Head of caudate nucleus (tissue), 42 donors: ENCODE data around the gene TJP1.
"Not testable (repeated sequence)": the region's sequence is repeated elsewhere in the genome, so short reads cannot be mapped to it uniquely, and the experiment has no call there.

ENCODE experiments used
- DNase-seq, 42 donors: peaks; one replicate each; pipeline versions ENCODE4 v3.0.0 to v3.0.0-alpha.2; 2020 to 2021; ENCODE audit warnings: mixed read lengths in 7 of 42
- intact Hi-C: fragments of 100-400 bp; cut with DNase I; formaldehyde crosslinking; loops from one replicate; pipeline ENCODE4 v1.15.0; 2022

Gene TJP1

DNA sequence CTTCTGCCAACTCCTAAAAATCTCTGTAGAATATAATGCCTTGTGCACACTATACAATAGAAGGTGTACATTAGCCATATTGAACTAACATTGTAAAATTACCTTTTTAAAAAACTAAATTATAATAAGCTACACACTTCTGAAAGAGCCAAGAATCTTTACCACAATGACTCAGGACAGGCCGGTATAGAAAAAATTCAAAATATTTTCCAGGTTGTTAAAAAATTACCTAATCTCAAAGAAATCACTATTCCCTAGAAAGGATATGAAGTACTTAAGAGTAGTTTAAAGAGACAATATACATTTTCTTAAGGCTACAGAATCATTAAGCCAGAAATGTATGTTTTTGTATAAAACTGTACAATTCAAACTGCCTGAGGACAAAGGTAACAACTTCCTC is 48.5 kb downstream of the TJP1 start:
- intact Hi-C loops = no loop called here
- no peak for DNase-seq

DNA sequence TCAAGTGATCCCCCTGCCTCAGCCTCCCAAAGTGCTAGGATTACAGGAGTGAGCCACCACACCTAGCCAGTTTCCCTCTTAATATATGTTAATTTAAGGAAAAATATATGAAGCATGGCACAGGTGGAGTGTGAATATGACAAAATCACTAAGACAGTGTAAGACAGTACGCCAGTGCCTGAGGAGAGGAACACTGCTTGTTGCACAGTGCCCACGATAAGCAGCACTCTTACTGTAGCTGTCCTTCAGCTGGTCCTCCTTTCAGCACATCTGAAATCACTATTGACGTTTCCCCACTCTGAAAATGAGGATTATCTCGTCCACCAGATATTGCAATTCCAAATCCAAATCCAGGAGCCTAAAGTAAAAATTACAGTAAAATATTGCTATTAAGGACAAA is 49.3 kb downstream of the TJP1 start:
- intact Hi-C loops = no loop called here
- DNase-seq = no peak

DNA sequence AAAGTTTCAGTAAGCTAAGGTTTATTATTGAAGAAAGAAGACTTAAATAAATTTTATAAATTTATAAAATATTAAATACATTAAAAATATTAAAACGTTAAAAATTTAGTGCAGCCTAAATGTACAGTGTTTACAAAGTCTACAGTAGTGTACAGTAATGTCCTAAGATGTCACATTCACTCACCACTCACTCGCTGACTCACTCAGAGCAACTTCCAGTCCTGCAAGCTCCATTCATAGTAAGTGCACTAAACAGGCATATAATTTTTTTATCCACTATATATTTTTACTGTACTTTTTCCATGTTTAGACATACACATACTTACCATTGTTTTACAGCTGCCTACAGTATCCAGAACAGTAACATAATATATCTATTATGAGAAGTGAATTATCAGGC is 51.5 kb downstream of the TJP1 start:
- intact Hi-C loops = no loop called here
- no peak for DNase-seq

DNA sequence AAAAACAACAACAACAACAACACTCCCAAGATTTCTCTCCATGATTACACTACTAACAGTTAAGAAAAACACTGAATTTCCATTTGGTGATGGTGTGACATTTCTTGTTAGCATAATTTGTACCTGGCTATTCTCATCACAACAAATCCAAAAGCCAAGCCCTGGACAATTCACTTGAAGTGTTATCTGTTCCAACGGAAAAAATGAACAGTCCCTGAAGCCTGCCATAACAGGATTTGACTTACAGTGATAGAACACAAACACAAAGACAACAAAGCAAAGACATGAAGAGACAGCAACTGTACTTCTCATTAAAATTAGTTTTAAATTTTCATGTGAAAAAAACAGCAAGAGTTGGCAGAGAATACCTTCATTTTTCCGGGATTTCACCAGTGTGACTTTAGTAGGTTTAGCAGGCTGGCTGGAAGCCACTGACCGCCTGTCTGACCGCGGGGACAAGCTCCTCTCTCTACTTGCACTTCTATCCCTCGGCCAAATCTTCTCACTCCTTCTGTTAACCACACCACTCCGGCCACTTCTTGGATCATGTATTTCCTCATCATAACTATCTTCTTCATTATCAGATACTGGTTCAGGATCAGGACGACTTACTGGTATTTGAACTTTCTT is 56.3 kb downstream of the TJP1 start:
- intact Hi-C loops = no loop called here
- no peak for DNase-seq

DNA sequence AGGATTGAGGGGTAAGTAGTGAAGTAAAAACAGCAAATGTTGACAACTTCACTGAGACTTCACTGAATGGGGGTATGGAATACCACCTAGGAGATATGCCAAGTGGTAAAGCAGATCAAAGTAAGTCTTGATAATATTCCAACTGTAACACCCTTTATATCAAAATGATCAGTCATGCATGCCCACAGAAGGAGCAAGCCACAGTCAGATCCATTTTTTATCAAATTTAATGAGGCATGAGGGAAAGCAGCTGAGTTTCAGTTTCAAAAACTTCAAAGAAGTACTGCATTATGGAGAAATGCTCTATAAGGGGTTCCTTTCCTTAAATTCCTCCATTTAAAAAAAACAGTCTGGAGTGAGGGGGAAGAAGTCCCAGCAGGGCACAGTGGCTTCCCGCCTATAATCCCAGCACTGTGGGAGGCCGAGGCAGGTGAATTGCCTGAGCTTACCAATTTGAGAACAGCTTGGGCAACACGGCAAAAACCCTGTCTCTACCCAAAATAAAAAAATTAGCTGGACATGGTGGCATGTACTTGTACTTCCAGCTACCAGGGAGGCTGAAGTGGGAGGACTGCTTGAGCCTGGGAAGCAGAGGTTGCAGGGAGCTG is 56.9 kb downstream of the TJP1 start:
- no peak for DNase-seq
- intact Hi-C loops = no loop called here

DNA sequence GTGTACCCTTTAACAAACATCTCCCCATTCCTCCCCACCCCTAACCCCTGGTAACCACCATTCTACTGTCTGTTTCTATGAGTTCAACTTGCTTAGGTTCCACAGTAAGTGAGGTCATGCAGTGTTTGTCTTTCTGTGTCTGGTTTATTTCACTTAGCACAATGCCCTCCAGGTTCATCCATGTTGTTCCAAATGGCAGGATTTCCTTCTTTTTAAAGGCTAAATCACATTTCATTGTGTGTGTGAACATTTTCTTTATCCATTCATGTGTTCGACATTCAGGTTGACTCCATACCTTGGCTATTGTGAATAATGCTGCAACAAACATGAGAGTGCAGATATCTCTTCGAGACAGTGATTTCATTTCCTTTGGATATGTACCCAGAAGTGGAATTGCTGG is 62.7 kb downstream of the TJP1 start:
- DNase-seq = no peak
- intact Hi-C loops = loop anchor here (10.0 kb wide), 1 partner anchor 165 kb away; no protein-coding TSS in a partner anchor

DNA sequence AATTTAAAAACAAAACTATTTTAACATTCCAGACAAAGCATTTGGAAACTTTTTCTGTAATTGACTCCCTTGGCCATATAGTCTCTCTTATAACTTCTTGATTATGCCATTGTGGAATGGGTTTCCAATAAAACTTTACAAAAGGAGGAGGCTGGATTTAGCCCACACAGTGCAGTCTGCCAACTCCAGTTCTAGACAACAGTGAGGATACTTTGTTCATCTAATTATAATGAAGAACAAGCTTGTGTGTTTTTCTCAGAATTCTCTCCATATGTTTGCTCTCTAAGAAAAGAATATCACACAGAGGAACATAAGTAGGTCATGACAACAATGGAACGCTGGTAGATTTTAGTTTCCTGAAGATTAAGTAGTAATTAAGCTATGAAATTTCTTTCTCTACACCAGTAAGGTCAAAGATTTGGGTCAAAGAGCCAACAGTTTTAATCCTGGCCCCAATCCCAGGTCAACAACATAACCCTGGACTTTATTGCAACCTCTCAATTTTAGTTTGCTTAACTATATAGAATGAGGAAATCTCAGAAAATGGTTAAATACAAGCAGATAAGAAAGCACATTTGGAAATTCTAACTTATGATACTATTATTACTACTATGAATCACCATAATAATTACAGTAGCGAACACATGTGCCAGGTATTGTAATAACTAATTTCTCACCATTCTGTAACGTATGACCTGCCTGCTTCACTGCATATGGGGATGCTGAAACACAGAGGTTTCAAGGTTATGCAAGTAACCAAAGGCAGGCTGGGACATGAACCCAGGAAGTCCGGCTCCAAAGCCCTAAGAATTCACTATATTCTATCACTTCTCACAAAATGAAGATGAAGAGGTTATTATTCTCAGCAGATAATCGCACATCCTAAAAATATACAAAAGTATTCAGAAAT is 65.7 kb downstream of the TJP1 start:
- DNase-seq = peak in 2 of 42 donors; percentile 11 to 38
- intact Hi-C loops = loop anchor here (10.0 kb wide), 1 partner anchor 168 kb away; no protein-coding TSS in a partner anchor

DNA sequence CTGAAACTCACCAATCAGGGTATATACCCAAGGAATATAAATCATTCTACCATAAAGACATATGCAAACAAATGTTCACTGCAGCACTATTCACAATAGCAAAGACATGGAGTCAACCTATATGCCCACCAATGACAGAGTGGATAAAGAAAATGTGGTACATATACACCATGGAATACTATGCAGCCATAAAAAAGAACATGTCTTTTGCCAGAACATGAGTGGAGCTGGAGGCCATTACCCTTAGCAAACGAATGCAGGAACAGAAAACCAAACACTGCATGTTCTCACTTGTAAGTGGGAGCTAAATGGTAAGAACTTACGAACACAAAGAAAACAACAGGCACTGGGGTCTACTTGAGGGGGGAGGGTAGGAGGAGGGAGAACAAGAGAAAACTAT is 68.3 kb downstream of the TJP1 start:
- intact Hi-C loops = loop anchor here (10.0 kb wide), 1 partner anchor 171 kb away; no protein-coding TSS in a partner anchor
- not testable (repeated sequence) for DNase-seq

DNA sequence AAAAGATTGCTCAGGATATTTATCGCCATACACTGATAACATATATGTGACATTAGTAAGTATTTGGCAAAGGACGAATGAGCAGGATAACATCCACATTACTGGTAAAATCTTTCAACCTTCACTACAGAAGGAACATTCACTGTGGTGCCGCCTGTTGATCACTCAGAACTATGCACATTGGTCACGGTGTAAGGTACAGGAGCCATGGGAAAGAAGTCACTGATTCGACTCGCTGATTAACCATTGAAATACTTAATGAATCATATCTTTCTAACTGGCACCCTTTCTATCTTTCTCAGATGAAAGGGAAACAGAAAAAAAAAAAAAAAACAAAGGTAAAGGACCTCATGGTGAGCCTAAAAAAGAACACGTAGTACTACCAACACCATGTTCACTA is 68.8 kb downstream of the TJP1 start:
- intact Hi-C loops = loop anchor here (10.0 kb wide), 1 partner anchor 171 kb away; no protein-coding TSS in a partner anchor
- no peak for DNase-seq

DNA sequence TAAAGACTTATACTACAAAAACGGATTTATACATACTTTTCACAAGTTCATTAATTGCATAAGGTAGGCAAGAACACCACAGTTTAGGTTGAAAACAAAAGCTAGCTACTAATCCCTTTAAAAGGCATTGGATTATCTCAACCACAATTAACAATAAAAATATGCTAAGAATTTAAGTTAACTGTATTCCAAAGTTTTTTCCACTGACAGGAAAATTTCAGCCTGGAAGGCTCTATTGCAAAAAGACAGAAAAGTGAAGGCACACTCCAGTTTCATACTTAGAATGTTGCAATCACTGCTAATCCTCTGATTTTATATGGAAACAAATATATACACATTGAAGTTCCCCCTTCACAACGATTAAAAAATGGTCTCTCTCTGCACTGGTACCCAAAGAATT is 71.5 kb downstream of the TJP1 start:
- DNase-seq = no peak
- intact Hi-C loops = loop anchor here (10.0 kb wide), 1 partner anchor 174 kb away; no protein-coding TSS in a partner anchor

DNA sequence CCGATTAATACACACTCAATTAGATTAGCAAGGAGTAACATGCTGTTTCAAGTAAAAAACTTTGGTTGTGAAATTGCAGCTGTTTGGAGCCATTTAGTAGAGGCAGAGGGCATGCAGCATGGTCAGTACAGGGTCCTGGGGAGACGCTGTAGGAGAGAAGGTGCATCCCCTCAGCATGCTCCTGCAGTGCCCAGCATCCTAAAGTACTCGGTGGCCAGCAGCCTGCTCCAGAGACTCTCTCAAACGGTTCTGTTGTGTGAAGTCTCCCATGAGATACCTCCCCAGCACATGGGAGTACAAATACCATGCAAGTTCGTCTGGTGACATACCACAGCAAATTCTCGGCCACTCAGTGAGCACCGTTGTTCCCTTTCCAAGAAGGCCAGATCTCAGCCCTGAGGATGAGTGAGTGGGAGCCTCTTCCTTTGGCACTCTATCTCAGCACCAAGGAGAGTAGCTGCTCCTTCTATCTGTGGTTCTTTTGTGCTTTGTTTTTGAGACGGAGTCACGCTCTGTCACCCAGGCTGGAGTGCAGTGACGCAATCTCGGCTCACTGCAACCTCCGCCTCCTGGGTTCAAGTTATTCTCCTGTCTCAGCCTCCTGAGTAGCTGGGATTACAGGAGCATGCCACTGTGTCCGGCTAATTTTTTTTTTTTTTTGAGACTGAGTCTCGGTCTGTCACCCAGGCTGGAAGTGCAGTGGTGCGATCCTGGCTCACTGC is 72.7 kb downstream of the TJP1 start:
- peak in 14 of 42 donors; percentile 5 to 49 (median 22) for DNase-seq
- intact Hi-C loops = loop anchor here (10.0 kb wide), 2 partner anchors 65 to 175 kb away; no protein-coding TSS in a partner anchor

DNA sequence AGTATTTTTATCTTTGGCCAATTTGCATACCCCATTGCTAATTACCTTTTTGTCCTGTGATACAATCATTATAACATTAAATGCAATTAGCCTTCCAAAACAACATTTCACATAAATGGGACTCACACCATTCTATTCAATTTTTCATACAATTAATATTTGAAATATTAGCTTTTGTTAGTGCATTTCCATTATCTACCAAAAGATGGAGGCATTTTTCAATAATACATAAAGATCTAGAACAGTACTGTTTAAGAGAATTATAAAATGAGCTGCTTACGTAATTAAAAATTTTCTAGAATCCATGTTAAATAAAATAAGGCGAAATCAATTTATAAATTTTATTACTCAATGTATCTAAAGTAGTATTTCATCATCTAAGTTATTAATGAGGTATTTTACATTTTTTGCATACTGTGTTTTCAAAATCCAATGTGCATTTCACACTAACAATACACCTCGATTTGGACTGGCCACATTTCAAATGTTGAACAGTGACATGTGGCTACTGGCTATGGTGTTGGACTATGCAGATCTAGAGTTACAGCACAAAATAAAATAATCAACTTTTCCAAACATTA is 74.3 kb downstream of the TJP1 start:
- no peak for DNase-seq
- intact Hi-C loops = loop anchor here (10.0 kb wide), 1 partner anchor 67 kb away; no protein-coding TSS in a partner anchor

DNA sequence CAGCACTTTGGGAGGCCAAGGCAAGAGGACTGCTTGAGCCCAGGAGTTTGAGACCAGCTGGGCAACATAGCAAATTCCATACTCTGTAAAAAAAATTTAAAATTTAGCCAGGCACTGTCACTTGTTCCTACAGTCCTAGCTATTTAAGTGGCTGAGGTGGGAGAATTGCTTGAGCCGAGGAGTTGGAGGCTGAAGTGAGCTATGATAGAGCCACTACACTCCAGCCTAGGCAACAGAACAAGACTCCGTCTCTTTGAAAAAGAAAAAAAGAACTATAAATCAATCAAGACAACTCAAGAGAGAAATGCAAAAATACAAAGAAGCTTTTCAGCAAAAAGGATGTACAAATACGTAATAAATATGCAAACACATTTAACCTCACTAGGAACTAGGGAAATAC is 78.8 kb downstream of the TJP1 start:
- no peak for DNase-seq
- intact Hi-C loops = loop anchor here (5.0 to 10.0 kb wide), 2 partner anchors 34 to 71 kb away; no protein-coding TSS in a partner anchor

DNA sequence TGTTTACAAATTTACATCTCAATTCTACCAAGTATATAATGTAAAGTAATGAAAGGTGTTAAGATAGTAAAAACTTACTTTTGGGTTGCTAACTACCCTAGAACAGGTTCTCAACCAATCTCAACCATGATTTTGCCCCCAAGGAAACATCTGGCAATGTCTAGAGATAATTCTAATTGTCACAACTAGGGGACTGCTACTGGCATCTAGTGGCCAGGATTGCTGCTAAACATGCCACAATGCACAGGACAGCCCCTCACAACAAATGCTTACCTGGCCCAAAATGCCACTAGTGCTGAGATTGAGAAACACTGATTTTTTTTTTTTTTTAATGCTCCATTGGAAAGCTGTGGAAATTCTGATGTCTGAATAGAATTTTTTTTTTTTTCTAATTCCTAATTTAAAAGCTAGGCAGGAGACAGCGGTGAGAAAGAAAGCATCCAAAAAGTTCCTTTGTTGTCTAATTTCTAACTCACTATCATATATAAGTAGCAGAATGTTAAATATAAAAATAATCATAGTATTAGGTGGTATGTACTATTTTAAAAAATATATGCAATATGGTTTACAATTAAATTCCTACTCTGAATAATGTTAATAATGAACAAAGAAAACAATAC is 81.5 kb downstream of the TJP1 start:
- intact Hi-C loops = loop anchor here (5.0 to 10.0 kb wide), 2 partner anchors 36 to 74 kb away; no protein-coding TSS in a partner anchor
- DNase-seq = no peak

DNA sequence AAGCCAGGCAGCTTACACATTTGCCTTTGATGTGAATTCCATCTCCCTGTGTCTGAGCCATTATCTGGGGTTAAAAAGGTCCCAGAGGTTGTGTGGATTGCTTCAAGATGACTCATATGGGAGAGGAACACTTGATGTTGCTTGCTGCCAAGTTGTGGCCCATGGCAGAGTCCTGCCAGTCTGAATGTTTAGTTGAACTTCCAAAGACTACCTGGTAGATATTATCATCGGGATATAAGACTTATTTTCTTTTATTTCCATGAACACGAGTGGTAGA is 85.6 kb downstream of the TJP1 start:
- intact Hi-C loops = no loop called here
- no peak for DNase-seq

DNA sequence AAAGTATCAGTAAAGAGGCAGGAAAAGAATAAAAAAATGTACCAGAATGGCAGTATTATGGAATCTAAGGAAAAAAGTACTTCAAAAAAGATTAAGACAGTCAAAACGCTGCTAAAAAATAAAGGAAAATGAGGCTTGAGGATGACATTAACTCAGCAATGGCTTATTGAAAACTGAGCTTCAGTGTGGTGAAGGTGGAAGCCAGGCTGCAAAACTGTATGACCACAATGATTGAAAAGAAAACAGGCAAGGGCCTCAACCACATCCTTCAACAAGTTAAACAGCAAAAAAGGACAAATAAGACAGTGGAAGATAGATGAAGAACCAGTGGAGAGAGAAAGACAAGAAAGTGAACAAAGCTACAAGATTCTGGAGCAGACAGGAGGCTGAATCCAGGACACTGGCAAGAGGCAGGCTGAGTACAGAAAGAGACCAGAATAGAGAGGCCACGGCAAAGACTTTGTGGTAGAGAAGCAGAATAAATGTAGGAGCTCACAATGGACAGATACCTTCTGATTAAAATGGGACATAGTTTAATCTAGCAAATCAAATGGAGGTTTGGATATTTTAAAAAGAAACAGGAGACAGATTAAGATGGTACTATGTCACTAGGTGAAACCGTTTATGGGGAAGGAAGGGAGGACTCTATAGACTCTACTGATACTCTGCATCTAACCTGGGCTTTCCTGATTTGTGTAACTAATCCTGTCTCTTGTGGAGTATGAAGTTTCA is 86.1 kb downstream of the TJP1 start:
- DNase-seq = no peak
- intact Hi-C loops = no loop called here

DNA sequence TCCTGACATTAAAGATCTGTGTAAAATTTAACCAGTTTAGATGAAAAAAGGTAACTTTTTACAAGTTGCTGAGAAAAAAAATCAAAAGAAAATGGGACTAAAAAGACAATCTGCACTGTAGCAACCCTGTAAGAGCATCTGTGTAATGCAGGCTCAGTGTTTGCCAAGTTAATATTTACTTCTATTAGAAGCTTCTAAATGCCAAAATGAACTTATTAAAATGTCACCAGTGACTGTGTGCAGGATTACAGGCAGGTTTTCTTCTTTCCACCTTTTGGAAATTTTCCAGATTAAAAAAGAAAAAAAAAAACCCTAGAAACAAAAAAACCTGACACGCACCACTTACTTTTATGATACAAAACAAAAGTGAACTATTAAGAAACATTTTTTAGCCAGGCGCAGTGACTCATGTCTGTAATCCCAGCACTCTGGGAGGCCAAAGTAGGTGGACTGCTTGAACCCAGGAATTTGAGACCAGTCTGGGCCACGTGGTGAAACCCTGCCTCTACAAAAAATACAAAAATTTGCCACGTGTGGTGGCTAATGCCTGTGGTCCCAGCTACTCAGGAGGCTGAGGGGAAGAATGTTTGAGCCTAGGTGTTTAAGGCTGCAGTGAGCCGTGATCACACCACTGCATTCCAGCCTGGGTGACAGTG is 87.2 kb downstream of the TJP1 start:
- intact Hi-C loops = no loop called here

More for the DNA sequence above, 87.2 kb downstream of the TJP1 start:
- no peak for DNase-seq
